B cell (primary cell): ENCODE data around the gene RASA3. TPM values are rescaled to one million over a fixed set of nuclear protein-coding genes. Genes with fewer than 3 reads are reported as not detected.
A peak's percentile ranks its signal among the peaks of the same experiment; 100 is the strongest.
"Not testable (repeated sequence)": the region's sequence is repeated elsewhere in the genome, so short reads cannot be mapped to it uniquely, and the experiment has no call there.

Experiments used
- ATAC-seq: fragments of 200-7000 bp; cut with Tn5 transposase; one replicate; pipeline ENCODE4 v1.10.0; 2021; ENCODE audit warnings: low read depth, mild to moderate bottlenecking, moderate number of reproducible peaks, moderate library complexity
- CTCF ChIA-PET: fragments of 350-600 bp; sonication (Branson Sonifier 250); formaldehyde crosslinking; loops from one replicate; lab custom pipeline; 2021; ENCODE audit warnings: antibody characterized with exemption, inconsistent platforms; lab: Charles Lee
- POLR2A ChIA-PET: fragments of 350-600 bp; sonication (Branson Sonifier 250); formaldehyde crosslinking; loops from one replicate; lab custom pipeline; 2021; ENCODE audit warnings: antibody characterized with exemption; lab: Charles Lee
- DNase-seq: peaks from one replicate; pipeline ENCODE4 v3.0.0; 2013
- H2AFZ ChIP-seq: 2 replicates; pipeline ENCODE4 v1.6.1; 2012; ENCODE audit warnings: mild to moderate bottlenecking, low read depth, low read length; ENCODE audit not compliant: insufficient read depth, poor library complexity, severe bottlenecking
- H3K27ac ChIP-seq, 2 donors: 1 replicate in 1 of 2; 2 replicates in 1 of 2; pipeline ENCODE4 v1.5.1; 2012 to 2013; ENCODE audit warnings: low read length in 2 of 2, mild to moderate bottlenecking in 2 of 2, moderate library complexity in 1 of 2
- H3K27me3 ChIP-seq, 4 experiments: fragments of 200-600 bp in 1 of 4; sonication (generic) in 1 of 4; replicated peaks in 1 of 4; 1 replicate in 2 of 4; 2 replicates in 2 of 4; pipeline versions ENCODE4 v1.6.1 to v1.7.0; 2013 to 2016; ENCODE audit warnings: low read length in 3 of 4, mild to moderate bottlenecking in 2 of 4, mixed read lengths in 1 of 4, moderate library complexity in 1 of 4; ENCODE audit not compliant: insufficient read depth in 4 of 4, control insufficient read depth in 3 of 4; ENCODE audit errors: control extremely low read depth in 1 of 4
- H3K36me3 ChIP-seq, 2 experiments: replicated peaks in 1 of 2; 1 replicate in 1 of 2; 2 replicates in 1 of 2; pipeline versions ENCODE4 v1.6.1 to v1.7.1; 2013; ENCODE audit warnings: low read length in 1 of 2; ENCODE audit not compliant: insufficient read depth in 2 of 2, control insufficient read depth in 1 of 2; ENCODE audit errors: control extremely low read depth in 1 of 2, extremely low read depth in 1 of 2
- H3K4me1 ChIP-seq, 2 donors: fragments of 200-600 bp in 1 of 2; sonication (generic) in 1 of 2; 1 replicate in 1 of 2; 2 replicates in 1 of 2; pipeline versions ENCODE4 v1.5.1 to v1.6.1; 2013 to 2017; ENCODE audit warnings: low read length in 2 of 2; ENCODE audit not compliant: control insufficient read depth in 2 of 2, insufficient read depth in 2 of 2
- H3K4me2 ChIP-seq: replicated peaks from 2 replicates; pipeline ENCODE3; 2012; ENCODE audit warnings: mild to moderate bottlenecking, low read depth, low read length; ENCODE audit not compliant: poor library complexity, severe bottlenecking
- H3K4me3 ChIP-seq, 5 experiments: fragments of 200-600 bp in 1 of 5; sonication (generic) in 1 of 5; 1 replicate in 3 of 5; 2 replicates in 2 of 5; pipeline versions ENCODE4 v1.5.1 to v1.7.0; 2011 to 2016; ENCODE audit warnings: low read length in 4 of 5, mild to moderate bottlenecking in 4 of 5, low read depth in 2 of 5, control low read depth in 1 of 5, moderate library complexity in 1 of 5; ENCODE audit not compliant: insufficient read depth in 1 of 5; ENCODE audit errors: control extremely low read depth in 1 of 5, extremely low read depth in 1 of 5
- H3K79me2 ChIP-seq: fragments of 200-600 bp; sonication (generic); one replicate; pipeline ENCODE4 v1.6.0; 2016; ENCODE audit warnings: low read length; ENCODE audit not compliant: control insufficient read depth, insufficient read depth
- H3K9ac ChIP-seq: fragments of 200-600 bp; sonication (generic); 2 replicates; pipeline ENCODE4 v1.6.1; 2017; ENCODE audit warnings: mild to moderate bottlenecking, low read length, moderate library complexity
- H3K9me3 ChIP-seq, 3 donors: one replicate each; pipeline versions ENCODE4 v1.6.1 to v1.7.1; 2013; ENCODE audit warnings: low read length in 2 of 3; ENCODE audit not compliant: control insufficient read depth in 2 of 3, insufficient read depth in 1 of 3; ENCODE audit errors: control extremely low read depth in 1 of 3
- H4K20me1 ChIP-seq: 2 replicates; pipeline ENCODE4 v1.6.0; 2012; ENCODE audit warnings: mild to moderate bottlenecking, low read length; ENCODE audit not compliant: insufficient read depth, control insufficient read depth, poor library complexity, severe bottlenecking
- H3K27ac Mint-ChIP-seq: one replicate; pipeline ENCODE4 v1.8.0; 2021; ENCODE audit warnings: mixed read lengths
- H3K27me3 Mint-ChIP-seq: one replicate; pipeline ENCODE4 v1.8.0; 2021; ENCODE audit warnings: mixed read lengths
- H3K4me1 Mint-ChIP-seq: one replicate; pipeline ENCODE4 v1.8.0; 2021; ENCODE audit warnings: mixed read lengths
- H3K4me3 Mint-ChIP-seq: one replicate; pipeline ENCODE4 v1.8.0; 2021; ENCODE audit warnings: mixed read lengths
- H3K9me3 Mint-ChIP-seq: one replicate; pipeline ENCODE4 v1.8.0; 2022; ENCODE audit warnings: mixed read lengths; ENCODE audit not compliant: insufficient read depth
- EZH2 ChIP-seq: IDR thresholded peaks from 2 replicates; pipeline ENCODE4 v1.6.1; 2012; ENCODE audit warnings: borderline replicate concordance, low read depth, mild to moderate bottlenecking, moderate library complexity, low read length; ENCODE audit not compliant: insufficient read depth, poor library complexity, severe bottlenecking
- WGBS: methylation state at CpG from one replicate; pipeline ENCODE4 v1.1.5; 2013; ENCODE audit warnings: missing lambda C conversion rate; ENCODE audit not compliant: insufficient coverage; 5-methylcytosine and 5-hydroxymethylcytosine counted together
- intact Hi-C: fragments of 100-400 bp; cut with micrococcal nuclease; formaldehyde crosslinking; loops from one replicate; pipeline ENCODE4 v1.10.0; 2022
- polyA plus RNA-seq: library from polyadenylated mRNA; depleted of rRNA; stranded (reverse); fragments of >200 nt; gene quantifications from 2 replicates; pipeline ENCODE4 v1.2.3, GENCODE V29; 2012
- total RNA-seq, 2 donors: library from RNA; stranded (reverse); fragments of 120-200 nt in 1 of 2; gene quantifications; 1 replicate in 1 of 2; 2 replicates in 1 of 2; pipeline versions ENCODE4 v1.2.3 to v1.2.4, GENCODE V29; 2013 to 2022
- TF ChIP-seq, protein P1 (sequence below): fragments of 200-600 bp; IDR thresholded peaks from one replicate; pipeline ENCODE4 v1.8.0; 2022; ENCODE audit warnings: antibody characterized with exemption, mild to moderate bottlenecking

RASA3 gene
- total and polyA plus RNA-seq, 2 donors (not counting 1 experiment from before 2014, with no cell fraction given) = 54.2 to 87.4 TPM

DNA sequence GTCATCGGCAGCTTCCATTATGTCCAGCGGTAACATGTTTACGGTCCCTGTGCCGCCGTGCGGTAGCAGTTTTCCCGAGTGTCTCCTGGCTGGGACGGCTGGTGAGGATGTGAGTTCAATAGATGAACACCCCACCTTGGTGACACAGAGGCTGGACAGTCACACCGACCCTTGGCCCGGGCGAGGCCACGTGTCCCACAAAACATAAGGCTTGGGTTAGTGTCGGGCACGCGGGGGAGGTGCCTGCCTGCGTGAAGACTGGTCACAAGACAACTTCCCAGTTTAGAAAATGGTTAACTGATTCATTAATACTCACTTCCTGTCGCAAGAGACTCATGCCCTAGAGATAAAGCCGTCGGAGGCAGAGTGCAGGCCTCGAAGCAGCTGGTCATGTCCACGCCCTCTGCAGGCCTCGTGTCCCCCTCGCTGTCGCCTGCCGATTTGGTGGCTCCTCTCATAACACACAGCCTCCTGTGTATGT, 17.2 kb downstream of the RASA3 start:
- Histone ChIP-seq H2AFZ (no peak overlapping the region), H4K20me1 (peaks cover 87% of the 10 kb centered on the region), H3K4me1 (peaks cover 25 to 43% of the 10 kb centered on the region in 2 donors), H3K9me3 (peaks cover 0 to 4% (median 0%) of the 10 kb centered on the region in 3 donors), H3K79me2 (peaks cover 74% of the 10 kb centered on the region), H3K4me2 (peak overlapping the region; percentile 44), H3K4me3 (no peak overlapping the region), H3K9ac (no peak overlapping the region), H3K36me3 (peaks cover 2 to 20% of the 10 kb centered on the region in 2 experiments), H3K27me3 (no peaks in the 10 kb centered on the region), H3K27ac (peak overlapping the region in 1 of 2 donors; percentile 55)
- CTCF ChIA-PET = interaction anchor here (1.3 kb wide), 1 partner anchor 111 kb away, joined by 6 read pairs; no protein-coding TSS in a partner anchor
- Mint-ChIP-seq H3K4me3 (peak overlapping the region; percentile 59), H3K4me1 (peaks cover 45% of the 10 kb centered on the region), H3K27ac (peak overlapping the region; percentile 90), H3K27me3 (no peaks in the 10 kb centered on the region), H3K9me3 (no peaks in the 10 kb centered on the region)
- POLR2A ChIA-PET = no interaction called here
- ATAC-seq (peak; percentile 18), DNase-seq (peak; percentile 39)
- no peak for TF ChIP-seq EZH2
- TF ChIP-seq, protein P1, sequence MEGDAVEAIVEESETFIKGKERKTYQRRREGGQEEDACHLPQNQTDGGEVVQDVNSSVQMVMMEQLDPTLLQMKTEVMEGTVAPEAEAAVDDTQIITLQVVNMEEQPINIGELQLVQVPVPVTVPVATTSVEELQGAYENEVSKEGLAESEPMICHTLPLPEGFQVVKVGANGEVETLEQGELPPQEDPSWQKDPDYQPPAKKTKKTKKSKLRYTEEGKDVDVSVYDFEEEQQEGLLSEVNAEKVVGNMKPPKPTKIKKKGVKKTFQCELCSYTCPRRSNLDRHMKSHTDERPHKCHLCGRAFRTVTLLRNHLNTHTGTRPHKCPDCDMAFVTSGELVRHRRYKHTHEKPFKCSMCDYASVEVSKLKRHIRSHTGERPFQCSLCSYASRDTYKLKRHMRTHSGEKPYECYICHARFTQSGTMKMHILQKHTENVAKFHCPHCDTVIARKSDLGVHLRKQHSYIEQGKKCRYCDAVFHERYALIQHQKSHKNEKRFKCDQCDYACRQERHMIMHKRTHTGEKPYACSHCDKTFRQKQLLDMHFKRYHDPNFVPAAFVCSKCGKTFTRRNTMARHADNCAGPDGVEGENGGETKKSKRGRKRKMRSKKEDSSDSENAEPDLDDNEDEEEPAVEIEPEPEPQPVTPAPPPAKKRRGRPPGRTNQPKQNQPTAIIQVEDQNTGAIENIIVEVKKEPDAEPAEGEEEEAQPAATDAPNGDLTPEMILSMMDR = no peak
- WGBS = 77% methylated on average over 25 of the region's 25 CpGs
- intact Hi-C loops = no loop called here

DNA sequence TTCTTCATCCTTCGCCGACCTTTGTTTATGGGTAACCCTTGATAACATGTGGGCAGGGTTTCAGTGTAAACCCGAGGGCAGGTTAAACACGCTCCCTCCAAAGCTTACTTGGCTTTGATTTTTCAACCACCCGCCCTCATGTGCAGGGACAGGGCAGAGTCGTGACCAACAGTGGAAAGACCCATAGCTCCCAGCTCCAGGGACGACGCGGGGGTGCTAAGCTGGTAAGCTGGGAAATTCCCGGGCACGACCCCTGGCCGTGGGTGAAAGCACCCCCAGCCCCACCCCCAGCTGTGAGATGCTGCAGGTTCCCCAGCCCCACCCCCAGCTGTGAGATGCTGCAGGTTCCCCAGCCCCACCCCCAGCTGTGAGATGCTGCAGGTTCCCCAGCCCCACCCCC, 17.8 kb downstream of the RASA3 start:
- peaks cover 50% of the 10 kb centered on the region for H3K4me1 Mint-ChIP-seq
- POLR2A ChIA-PET, DNase-seq, H3K9ac ChIP-seq, H3K9me3 Mint-ChIP-seq, H3K4me3 ChIP-seq, H3K4me3 Mint-ChIP-seq, H2AFZ ChIP-seq, ATAC-seq, H3K9me3 ChIP-seq, H3K27me3 Mint-ChIP-seq, H3K27me3 ChIP-seq: not testable (repeated sequence)
- no CpG with 5 or more reads among the region's 12 CpGs for WGBS
- intact Hi-C loops = loop anchor here (5.0 kb wide), 1 partner anchor 67 kb away; no protein-coding TSS in a partner anchor
- peak overlapping the region; percentile 44 for H3K4me2 ChIP-seq
- peaks cover 93% of the 10 kb centered on the region for H4K20me1 ChIP-seq
- CTCF ChIA-PET = interaction anchor here (0.7 to 1.3 kb wide), 2 partner anchors 14 to 111 kb away, joined by 3 to 6 read pairs; no protein-coding TSS in a partner anchor
- H3K27ac Mint-ChIP-seq = peak overlapping the region; percentile 75
- peaks cover 80% of the 10 kb centered on the region for H3K79me2 ChIP-seq
- H3K4me1 ChIP-seq = peaks cover 31 to 49% of the 10 kb centered on the region in 2 donors
- H3K27ac ChIP-seq = peak overlapping the region in 1 of 2 donors; percentile 55
- peaks cover 2 to 20% of the 10 kb centered on the region in 2 experiments for H3K36me3 ChIP-seq
